Stimulated activated CD8-positive, alpha-beta memory T cell treated with anti-CD3 and anti-CD28 coated beads, Interleukin-15, amount 100 ng/mL, for 24 hours (primary cell): Measurements from ENCODE around the gene DBN1.

Experiments
- DNase-seq: peaks from one replicate; pipeline ENCODE4 v3.0.0-alpha.2; 2020; ENCODE audit warnings: low read depth

The DBN1 gene

GRCh38 chr5:177443144-177443983, 30.1 kb downstream of the DBN1 start:
- no peak for DNase-seq

GRCh38 chr5:177442066-177442826, 31.2 kb downstream of the DBN1 start:
- no peak for DNase-seq

- DNase-seq, result no peak
Measured at GRCh38 chr5:177440990-177441780, 32.2 kb downstream of the DBN1 start.

GRCh38 chr5:177440211-177440989, 33.0 kb downstream of the DBN1 start:
- no peak for DNase-seq

- DNase-seq, result no peak
Measured at GRCh38 chr5:177439518-177440053, 33.8 kb downstream of the DBN1 start.

GRCh38 chr5:177438468-177438867, 35.0 kb downstream of the DBN1 start:
- DNase-seq, result no peak

GRCh38 chr5:177437623-177438022, 35.8 kb downstream of the DBN1 start:
- no peak for DNase-seq

GRCh38 chr5:177435847-177436536, 37.4 kb downstream of the DBN1 start:
- no peak for DNase-seq

GRCh38 chr5:177434942-177435738, 38.3 kb downstream of the DBN1 start:
- no peak for DNase-seq

GRCh38 chr5:177434437-177434836, 39.0 kb downstream of the DBN1 start:
- DNase-seq, result no peak

GRCh38 chr5:177433658-177434217, 39.7 kb downstream of the DBN1 start:
- no peak for DNase-seq

GRCh38 chr5:177432839-177433657, 40.4 kb downstream of the DBN1 start:
- no peak for DNase-seq

GRCh38 chr5:177432143-177432838, 41.1 kb downstream of the DBN1 start:
- DNase-seq, result no peak

GRCh38 chr5:177431317-177432142, 41.9 kb downstream of the DBN1 start:
- no peak for DNase-seq

- no peak for DNase-seq
Measured at GRCh38 chr5:177430972-177431316, 42.5 kb downstream of the DBN1 start.

- no peak for DNase-seq
Measured at GRCh38 chr5:177430140-177430951, 43.1 kb downstream of the DBN1 start.
